Measurements from ENCODE around the gene ASNS. TPM values are rescaled to one million over a fixed set of nuclear protein-coding genes. Genes with fewer than 3 reads are reported as not detected.
"Not testable (repeated sequence)": the region's sequence is repeated elsewhere in the genome, so short reads cannot be mapped to it uniquely, and the experiment has no call there.

ASNS gene
- total RNA-seq, 1 donor from 2014 or later: 25.3 TPM

DNA sequence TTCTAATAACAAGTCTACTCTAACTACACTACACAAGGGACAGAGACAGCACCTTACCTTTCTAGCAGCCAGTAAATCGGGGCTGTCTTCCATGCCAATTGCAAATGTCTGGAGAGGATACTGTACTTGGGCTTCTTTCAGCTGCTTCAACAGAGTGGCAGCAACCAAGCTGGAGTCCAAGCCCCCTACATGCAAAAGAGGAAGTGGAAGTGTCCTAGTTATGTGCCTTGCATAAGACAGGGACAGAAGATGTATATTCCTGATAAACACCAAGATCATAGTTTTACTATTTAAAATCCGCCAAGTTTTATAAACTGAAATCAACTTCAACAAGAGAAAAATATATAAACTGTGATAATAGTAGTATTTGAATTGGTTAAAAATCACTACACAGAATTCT, 14.0 kb downstream of the ASNS start:
- peaks cover 45% of the 10 kb centered on the region for H3K36me3 ChIP-seq
- H3K4me3 ChIP-seq: no peak overlapping the region
- DNase-seq (no peak), ATAC-seq (no peak)
- no peak for TF ChIP-seq CTCF (IDR thresholded peaks at IDR 0.05)
- intact Hi-C loops (cut with DNase I): no loop called here
- H3K9me3 ChIP-seq: no peaks in the 10 kb centered on the region
- no peaks in the 10 kb centered on the region for H3K4me1 ChIP-seq
- no peaks in the 10 kb centered on the region for H3K27me3 ChIP-seq (ENCODE audit: low read depth)
- H3K27ac ChIP-seq: no peak overlapping the region

DNA sequence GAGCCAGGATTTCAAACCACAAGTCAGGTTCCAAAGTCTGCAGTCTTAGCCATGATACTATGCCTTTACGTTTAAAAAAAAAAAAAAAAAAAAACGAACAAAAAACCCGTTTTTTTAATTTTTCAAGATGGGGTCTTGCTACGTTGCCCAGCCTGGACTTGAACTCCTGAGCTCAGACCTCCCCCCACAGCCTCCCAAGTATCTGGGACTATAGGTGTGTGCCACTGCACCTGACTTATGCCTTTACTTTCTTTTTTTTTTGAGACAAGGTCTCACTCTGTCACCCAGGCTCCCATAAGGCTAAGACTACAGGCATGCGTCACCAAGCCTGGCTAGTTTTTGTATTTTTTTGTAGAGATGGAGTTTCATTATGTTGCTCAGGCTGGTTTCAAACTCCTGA, 14.7 kb downstream of the ASNS start:
- no peak for ATAC-seq
- intact Hi-C loops (cut with DNase I): no loop called here
- Histone ChIP-seq H3K4me3 (no peak overlapping the region), H3K9me3 (no peaks in the 10 kb centered on the region), H3K4me1 (no peaks in the 10 kb centered on the region), H3K27me3 (ENCODE audit: low read depth) (no peaks in the 10 kb centered on the region), H3K27ac (no peak overlapping the region), H3K36me3 (peaks cover 47% of the 10 kb centered on the region)
- no peak for DNase-seq
- TF ChIP-seq CTCF (IDR thresholded peaks at IDR 0.05): no peak

- no peaks in the 10 kb centered on the region for H3K27me3 ChIP-seq (ENCODE audit: low read depth)
- no peak for DNase-seq
- H3K36me3 ChIP-seq: peaks cover 51% of the 10 kb centered on the region
- ATAC-seq: peak in 1 of 2 donors; percentile 35
- TF ChIP-seq CTCF (IDR thresholded peaks at IDR 0.05): no peak
- no peak overlapping the region for H3K4me3 ChIP-seq
- no peaks in the 10 kb centered on the region for H3K9me3 ChIP-seq
- intact Hi-C loops (cut with DNase I): no loop called here
- H3K4me1 ChIP-seq: no peaks in the 10 kb centered on the region
- no peak overlapping the region for H3K27ac ChIP-seq
These were observed 20.5 kb downstream of the ASNS start for GRCh38 chr7:97851683-97852082.

GRCh38 chr7:97850262-97851031, 21.8 kb downstream of the ASNS start:
- intact Hi-C loops (cut with DNase I); H3K4me1 ChIP-seq; H3K9me3 ChIP-seq; DNase-seq; H3K27ac ChIP-seq; H3K27me3 ChIP-seq (ENCODE audit: low read depth); ATAC-seq; H3K4me3 ChIP-seq: not testable (repeated sequence)
- peaks cover 39% of the 10 kb centered on the region for H3K36me3 ChIP-seq

DNA sequence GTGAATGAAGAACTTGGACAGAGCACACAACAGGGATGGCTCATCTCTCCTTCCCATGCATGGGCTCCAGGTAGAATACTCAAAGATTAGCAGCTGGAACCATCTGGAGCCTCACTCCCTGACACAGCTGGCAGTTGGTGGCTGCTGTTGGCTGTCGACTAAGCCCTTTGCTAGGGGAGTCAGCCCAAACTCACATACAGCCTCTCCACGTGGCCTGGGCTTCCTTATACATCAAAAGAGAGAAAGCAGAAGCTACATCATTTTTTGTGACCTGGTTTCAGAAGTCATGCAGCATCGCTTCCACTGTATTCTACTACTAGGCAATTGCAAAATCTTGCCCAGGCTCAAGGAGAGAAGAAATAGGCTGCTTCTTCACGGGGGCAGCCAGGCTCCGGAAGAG, 24.4 kb downstream of the ASNS start:
- peaks cover 14% of the 10 kb centered on the region for H3K36me3 ChIP-seq
- DNase-seq (no peak), ATAC-seq (no peak)
- intact Hi-C loops (cut with DNase I): no loop called here
- no peak overlapping the region for H3K27ac ChIP-seq
- H3K4me3 ChIP-seq: no peak overlapping the region
- no peak for TF ChIP-seq CTCF (IDR thresholded peaks at IDR 0.05)
- H3K27me3 ChIP-seq (ENCODE audit: low read depth): no peaks in the 10 kb centered on the region
- H3K9me3 ChIP-seq: no peaks in the 10 kb centered on the region
- H3K4me1 ChIP-seq: no peaks in the 10 kb centered on the region

- no peak for TF ChIP-seq CTCF (IDR thresholded peaks at IDR 0.05)
- Histone ChIP-seq H3K27me3 (ENCODE audit: low read depth) (no peaks in the 10 kb centered on the region), H3K4me1 (no peaks in the 10 kb centered on the region), H3K9me3 (no peaks in the 10 kb centered on the region), H3K27ac (no peak overlapping the region), H3K36me3 (peaks cover 5% of the 10 kb centered on the region), H3K4me3 (no peak overlapping the region)
- intact Hi-C loops (cut with DNase I): no loop called here
- ATAC-seq (no peak), DNase-seq (no peak)
These were observed 25.3 kb downstream of the ASNS start for GRCh38 chr7:97846945-97847344.
